ENCODE measurements around the gene CNBP.
"Not testable (repeated sequence)": the region's sequence is repeated elsewhere in the genome, so short reads cannot be mapped to it uniquely, and the experiment has no call there.

CNBP gene

GRCh38 chr3:129183569-129184395 lies at the start of gene CNBP:
Gene CNBP (minus strand): TSS chr3:129183896. CDS start chr3:129171757, 12,139 bp downstream.
- peak; percentile 95 for DNase-seq

- DNase-seq = no peak
These were observed 47.8 kb upstream of the CNBP start for GRCh38 chr3:129231331-129232119.

GRCh38 chr3:129230311-129231019 lies 46.8 kb upstream of the CNBP start:
- peak; percentile 80 for DNase-seq

GRCh38 chr3:129228891-129229585 lies 45.3 kb upstream of the CNBP start:
- peak; percentile 83 for DNase-seq

GRCh38 chr3:129226374-129226773 lies 42.7 kb upstream of the CNBP start:
- peak; percentile 79 for DNase-seq

GRCh38 chr3:129224984-129225393 lies 41.3 kb upstream of the CNBP start:
- no peak for DNase-seq

- DNase-seq = not testable (repeated sequence)
These were observed 40.7 kb upstream of the CNBP start for GRCh38 chr3:129224387-129224786.

GRCh38 chr3:129218742-129219141 lies 35.0 kb upstream of the CNBP start:
- DNase-seq = no peak

GRCh38 chr3:129213238-129213637 lies 29.5 kb upstream of the CNBP start:
- no peak for DNase-seq

GRCh38 chr3:129211772-129212171 lies 28.1 kb upstream of the CNBP start:
- peak; percentile 68 for DNase-seq

GRCh38 chr3:129211345-129211744 lies 27.6 kb upstream of the CNBP start:
- no peak for DNase-seq

- no peak for DNase-seq
These were observed 23.8 kb upstream of the CNBP start for GRCh38 chr3:129207479-129207878.

- no peak for DNase-seq
These were observed 21.6 kb upstream of the CNBP start for GRCh38 chr3:129205109-129205832.

- no peak for DNase-seq
These were observed 20.8 kb upstream of the CNBP start for GRCh38 chr3:129204473-129204872.

- no peak for DNase-seq
These were observed 15.7 kb upstream of the CNBP start for GRCh38 chr3:129199366-129199765.

- DNase-seq = no peak
These were observed 13.6 kb upstream of the CNBP start for GRCh38 chr3:129197321-129197720.

- DNase-seq = no peak
These were observed 12.9 kb upstream of the CNBP start for GRCh38 chr3:129196601-129197000.

- DNase-seq = peak; percentile 94
These were observed 12.1 kb upstream of the CNBP start for GRCh38 chr3:129195731-129196256.

- not testable (repeated sequence) for DNase-seq
These were observed 6.1 kb upstream of the CNBP start for GRCh38 chr3:129189793-129190192.

GRCh38 chr3:129187857-129188256 lies 4.2 kb upstream of the CNBP start:
- no peak for DNase-seq

- DNase-seq = no peak
These were observed 2.1 kb upstream of the CNBP start for GRCh38 chr3:129185783-129186182.

All from fibroblast of skin of right quadriceps (primary cell).